Smooth muscle cell (in vitro differentiated cells): ENCODE results near the gene COL4A2. TPM values are rescaled to one million over a fixed set of nuclear protein-coding genes. Genes with fewer than 3 reads are reported as not detected.

Experiments used
- DNase-seq: peaks from one replicate; lab custom pipeline; 2025; ENCODE audit not compliant: unreplicated experiment; lab: John Stamatoyannopoulos, UW
- H2AFZ ChIP-seq: fragments of 200-600 bp; sonication (generic); 2 replicates; pipeline ENCODE4 v1.6.0; 2016; ENCODE audit warnings: antibody characterized with exemption, low read depth, mild to moderate bottlenecking
- H3F3A ChIP-seq: fragments of 200-600 bp; sonication (generic); 2 replicates; pipeline ENCODE4 v1.6.0; 2017; ENCODE audit warnings: antibody characterized with exemption, low read depth
- H3K27ac ChIP-seq: fragments of 200-600 bp; sonication (generic); 2 replicates; pipeline ENCODE4 v1.5.1; 2016; ENCODE audit warnings: low read depth, mild to moderate bottlenecking
- H3K27me3 ChIP-seq: fragments of 200-600 bp; sonication (generic); 2 replicates; pipeline ENCODE4 v1.6.1; 2016; ENCODE audit warnings: low read depth, mild to moderate bottlenecking
- H3K36me3 ChIP-seq: fragments of 200-600 bp; sonication (generic); 2 replicates; pipeline ENCODE4 v1.5.1; 2016; ENCODE audit warnings: low read depth
- H3K4me1 ChIP-seq: fragments of 200-600 bp; sonication (generic); 2 replicates; pipeline ENCODE4 v1.5.1; 2016; ENCODE audit warnings: low read depth
- H3K4me2 ChIP-seq: fragments of 200-600 bp; sonication (generic); 2 replicates; pipeline ENCODE4 v1.6.0; 2016; ENCODE audit warnings: mild to moderate bottlenecking
- H3K4me3 ChIP-seq: fragments of 200-600 bp; sonication (generic); 2 replicates; pipeline ENCODE4 v1.5.1; 2016; ENCODE audit warnings: mild to moderate bottlenecking
- H3K79me2 ChIP-seq: fragments of 200-600 bp; sonication (generic); 2 replicates; pipeline ENCODE4 v1.6.0; 2016; ENCODE audit warnings: low read depth, mild to moderate bottlenecking
- H3K9ac ChIP-seq: fragments of 200-600 bp; sonication (generic); 2 replicates; pipeline ENCODE4 v1.6.0; 2016; ENCODE audit warnings: low read depth
- H3K9me3 ChIP-seq: fragments of 200-600 bp; sonication (generic); replicated peaks from 2 replicates; pipeline ENCODE4 v1.5.1; 2016; ENCODE audit warnings: low read depth
- H4K20me1 ChIP-seq: fragments of 200-600 bp; sonication (generic); 2 replicates; pipeline ENCODE4 v1.6.0; 2016; ENCODE audit warnings: low read depth
- CTCF ChIP-seq: fragments of 200-600 bp; sonication (generic); IDR thresholded peaks from 2 replicates; pipeline ENCODE4 v1.5.1; 2017; ENCODE audit warnings: borderline replicate concordance, mild to moderate bottlenecking, antibody characterized with exemption; ENCODE audit not compliant: insufficient read depth, poor library complexity, severe bottlenecking
- WGBS: methylation state at CpG from one replicate; pipeline ENCODE4 v1.1.7; 2016; ENCODE audit warnings: low lambda C conversion rate; 5-methylcytosine and 5-hydroxymethylcytosine counted together
- polyA plus RNA-seq: library from polyadenylated mRNA; unstranded; fragments of >200 nt; fragmentation: Nextera tagmentation; extraction: Ambion mirVana; gene quantifications from 2 replicates; pipeline ENCODE4 v1.2.1, GENCODE V29; 2016
- total RNA-seq: library from RNA; depleted of rRNA; stranded (reverse); fragments of >200 nt; gene quantifications from 2 replicates; pipeline ENCODE4 v1.2.3, GENCODE V29; 2014

The COL4A2 gene
- total and polyA plus RNA-seq, 2 experiments from 2014 or later: 1,456 to 2,786 TPM

- peaks cover 41% of the 10 kb centered on the region for H3K36me3 ChIP-seq
- H3K4me2 ChIP-seq: no peak overlapping the region
- no peaks in the 10 kb centered on the region for H3K9me3 ChIP-seq
- no peak overlapping the region for H3K4me3 ChIP-seq
- H4K20me1 ChIP-seq: peaks cover 18% of the 10 kb centered on the region
- no peak overlapping the region for H3K9ac ChIP-seq
- TF ChIP-seq CTCF: no peak
- no peak overlapping the region for H2AFZ ChIP-seq
- H3F3A ChIP-seq: peaks cover 85% of the 10 kb centered on the region
- peak overlapping the region; percentile 44 for H3K27ac ChIP-seq
- 92% methylated on average over 17 of the region's 17 CpGs for whole genome bisulfite sequencing
- H3K79me2 ChIP-seq: peaks cover 9% of the 10 kb centered on the region
- H3K27me3 ChIP-seq: no peaks in the 10 kb centered on the region
- no peaks in the 10 kb centered on the region for H3K4me1 ChIP-seq
- DNase-seq: no peak
Measured at GRCh38 chr13:110440946-110441731, 134.1 kb downstream of the COL4A2 start.

GRCh38 chr13:110442930-110443621 lies 136.0 kb downstream of the COL4A2 start:
- Histone ChIP-seq H3K9ac (no peak overlapping the region), H3F3A (peaks cover 90% of the 10 kb centered on the region), H3K27me3 (no peaks in the 10 kb centered on the region), H3K27ac (peak overlapping the region; percentile 59), H3K4me2 (no peak overlapping the region), H3K79me2 (peaks cover 9% of the 10 kb centered on the region), H3K36me3 (peaks cover 30% of the 10 kb centered on the region), H2AFZ (no peak overlapping the region), H3K4me1 (no peaks in the 10 kb centered on the region), H4K20me1 (peaks cover 35% of the 10 kb centered on the region), H3K9me3 (no peaks in the 10 kb centered on the region), H3K4me3 (no peak overlapping the region)
- DNase-seq: no peak
- 82% methylated on average over 10 of the region's 10 CpGs for WGBS
- no peak for TF ChIP-seq CTCF

GRCh38 chr13:110443622-110444225 lies 136.6 kb downstream of the COL4A2 start:
- no peaks in the 10 kb centered on the region for H3K27me3 ChIP-seq
- no peak for TF ChIP-seq CTCF
- no peak overlapping the region for H3K4me2 ChIP-seq
- H3K36me3 ChIP-seq: peaks cover 27% of the 10 kb centered on the region
- peaks cover 90% of the 10 kb centered on the region for H3F3A ChIP-seq
- no peaks in the 10 kb centered on the region for H3K4me1 ChIP-seq
- H4K20me1 ChIP-seq: peaks cover 41% of the 10 kb centered on the region
- H3K4me3 ChIP-seq: no peak overlapping the region
- 88% methylated on average over 12 of the region's 12 CpGs for WGBS
- peak overlapping the region; percentile 59 for H3K27ac ChIP-seq
- peaks cover 14% of the 10 kb centered on the region for H3K79me2 ChIP-seq
- DNase-seq: no peak
- H2AFZ ChIP-seq: no peak overlapping the region
- no peak overlapping the region for H3K9ac ChIP-seq
- no peaks in the 10 kb centered on the region for H3K9me3 ChIP-seq
